Effector memory CD4-positive, alpha-beta T cell (primary cell): ENCODE data around the gene FOXO3.

ENCODE experiments used
- DNase-seq, 3 donors: peaks; one replicate each; pipeline ENCODE4 v3.0.0-alpha.2; 2020
- H3K27ac ChIP-seq: 2 replicates; pipeline ENCODE4 v1.7.0; 2013; ENCODE audit warnings: mild to moderate bottlenecking, low read length, moderate library complexity; ENCODE audit not compliant: insufficient read depth, poor library complexity, severe bottlenecking
- H3K27me3 ChIP-seq: replicated peaks from 2 replicates; pipeline ENCODE4 v1.7.0; 2013; ENCODE audit warnings: mild to moderate bottlenecking, low read length; ENCODE audit not compliant: insufficient read depth, control insufficient read depth, poor library complexity, severe bottlenecking
- H3K36me3 ChIP-seq: 2 replicates; pipeline ENCODE4 v1.7.0; 2013; ENCODE audit warnings: mild to moderate bottlenecking, low read length, moderate library complexity; ENCODE audit not compliant: control insufficient read depth, insufficient read depth
- H3K4me1 ChIP-seq: 2 replicates; pipeline ENCODE4 v1.7.0; 2013; ENCODE audit warnings: low read length, mild to moderate bottlenecking; ENCODE audit not compliant: control insufficient read depth, insufficient read depth, poor library complexity, severe bottlenecking
- H3K4me3 ChIP-seq: 2 replicates; pipeline ENCODE4 v1.7.0; 2013; ENCODE audit warnings: low read length, low read depth, mild to moderate bottlenecking; ENCODE audit not compliant: insufficient read depth, poor library complexity, severe bottlenecking
- H3K9me3 ChIP-seq: 2 replicates; pipeline ENCODE4 v1.7.0; 2013; ENCODE audit warnings: mild to moderate bottlenecking, low read length, moderate library complexity; ENCODE audit not compliant: control insufficient read depth

The FOXO3 gene

DNA sequence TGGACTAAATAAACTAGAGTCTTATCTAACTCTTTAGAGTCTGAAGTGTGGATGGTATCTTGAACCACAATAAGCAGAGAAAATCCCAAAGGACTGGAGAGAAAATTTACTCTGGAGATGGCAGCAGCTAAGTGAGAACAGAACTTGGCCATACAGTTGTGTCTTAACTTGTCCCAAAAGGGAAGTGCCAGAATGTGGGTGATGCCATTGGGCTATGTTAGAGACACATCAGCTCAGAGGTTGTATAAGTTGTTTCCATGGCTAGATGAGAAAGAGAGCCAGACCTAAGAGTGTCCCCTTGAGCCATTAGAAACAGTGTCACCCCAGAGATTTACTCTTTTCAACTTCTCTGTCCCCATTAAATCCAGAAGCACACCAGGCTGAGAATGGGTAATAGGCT, 36.2 kb downstream of the FOXO3 start:
- H3K9me3 ChIP-seq = no peaks in the 10 kb centered on the region
- no peaks in the 10 kb centered on the region for H3K27me3 ChIP-seq
- no peak overlapping the region for H3K4me3 ChIP-seq
- no peaks in the 10 kb centered on the region for H3K36me3 ChIP-seq
- peaks cover 8% of the 10 kb centered on the region for H3K4me1 ChIP-seq
- no peak for DNase-seq
- H3K27ac ChIP-seq = no peak overlapping the region

DNA sequence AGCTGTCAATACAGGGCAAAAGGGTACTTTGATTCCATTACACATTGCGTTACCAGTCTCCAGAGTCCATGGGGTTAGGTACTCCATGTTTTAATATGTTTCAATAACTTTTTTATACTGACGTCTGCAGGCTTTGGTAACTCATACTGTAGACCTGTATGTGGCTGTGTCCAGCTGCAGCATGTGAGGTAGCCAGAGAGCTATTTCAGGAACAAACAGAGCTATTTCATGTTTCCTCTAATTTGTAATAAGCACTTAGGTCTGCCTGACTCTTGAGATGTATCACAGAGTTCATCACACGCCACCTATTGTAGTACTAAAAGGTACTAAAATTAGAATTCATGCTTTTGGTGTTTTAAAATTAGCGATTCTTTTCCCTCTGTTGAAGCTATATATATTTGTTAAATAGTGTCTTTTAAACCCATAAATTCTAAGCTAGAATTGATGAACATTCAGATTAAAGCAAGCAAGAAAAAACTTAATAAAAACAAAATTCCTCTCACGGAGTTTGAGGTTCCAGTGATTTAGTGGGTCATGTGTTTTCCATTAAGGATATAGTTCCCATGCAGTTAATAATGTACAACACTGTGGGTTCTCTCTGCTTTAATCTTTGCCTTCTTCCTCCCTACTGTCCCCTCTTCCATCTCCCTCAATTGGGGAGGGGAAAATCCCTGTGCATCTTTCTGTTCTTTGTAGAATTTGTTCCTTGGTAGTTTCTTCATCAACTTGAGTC, 37.0 kb downstream of the FOXO3 start:
- no peak for DNase-seq
- Histone ChIP-seq H3K4me3 (no peak overlapping the region), H3K27ac (no peak overlapping the region), H3K4me1 (peaks cover 1% of the 10 kb centered on the region), H3K36me3 (no peaks in the 10 kb centered on the region), H3K9me3 (no peaks in the 10 kb centered on the region), H3K27me3 (no peaks in the 10 kb centered on the region)

DNA sequence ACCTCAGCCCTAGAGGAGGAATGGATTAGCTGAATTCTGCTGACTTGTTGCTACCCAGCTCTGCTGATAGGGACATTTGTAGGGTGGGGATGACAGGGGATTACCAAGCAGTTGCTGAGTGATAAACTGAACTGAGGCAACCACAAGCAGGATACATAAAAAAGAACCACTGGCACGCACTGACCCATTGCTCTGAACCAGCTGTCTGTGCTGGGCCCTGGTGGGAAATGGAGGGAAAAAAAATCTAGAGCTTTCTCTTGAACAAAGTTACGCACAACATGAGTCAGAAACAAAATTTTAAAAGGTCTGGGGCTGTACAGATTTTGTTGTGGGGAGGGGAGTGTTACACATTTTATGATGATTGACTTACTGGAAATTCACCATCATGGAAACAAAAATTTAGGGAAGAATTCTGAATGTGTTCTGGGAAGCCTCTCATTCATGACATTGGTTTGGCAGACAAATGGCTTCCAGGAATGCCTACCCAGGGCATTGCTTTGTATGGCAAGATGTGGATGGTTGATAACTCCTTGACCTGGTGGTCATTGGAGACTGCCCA, 37.7 kb downstream of the FOXO3 start:
- Histone ChIP-seq H3K36me3 (no peaks in the 10 kb centered on the region), H3K4me3 (no peak overlapping the region), H3K4me1 (no peaks in the 10 kb centered on the region), H3K27me3 (no peaks in the 10 kb centered on the region), H3K9me3 (no peaks in the 10 kb centered on the region), H3K27ac (no peak overlapping the region)
- no peak for DNase-seq

DNA sequence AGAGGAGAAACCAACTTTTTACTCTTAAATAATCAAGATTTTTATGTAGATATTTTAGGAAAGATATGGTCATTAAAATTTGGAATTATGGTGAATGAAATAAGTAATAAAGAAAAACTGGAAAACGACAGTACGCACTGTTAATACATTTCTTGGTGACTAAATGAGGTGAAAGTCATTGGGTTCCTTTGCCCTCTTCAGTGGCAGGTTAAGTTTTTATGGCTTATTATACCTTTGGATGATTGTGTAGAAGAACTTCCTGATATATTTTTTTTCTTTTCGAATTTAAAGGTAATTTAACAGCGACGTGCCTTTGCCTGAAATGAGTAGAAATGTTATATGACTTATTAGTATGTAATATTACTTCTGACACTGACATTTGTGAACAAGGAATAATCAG, 43.4 kb downstream of the FOXO3 start:
- Histone ChIP-seq H3K36me3 (no peaks in the 10 kb centered on the region), H3K27me3 (no peaks in the 10 kb centered on the region)
- no peak for DNase-seq

DNA sequence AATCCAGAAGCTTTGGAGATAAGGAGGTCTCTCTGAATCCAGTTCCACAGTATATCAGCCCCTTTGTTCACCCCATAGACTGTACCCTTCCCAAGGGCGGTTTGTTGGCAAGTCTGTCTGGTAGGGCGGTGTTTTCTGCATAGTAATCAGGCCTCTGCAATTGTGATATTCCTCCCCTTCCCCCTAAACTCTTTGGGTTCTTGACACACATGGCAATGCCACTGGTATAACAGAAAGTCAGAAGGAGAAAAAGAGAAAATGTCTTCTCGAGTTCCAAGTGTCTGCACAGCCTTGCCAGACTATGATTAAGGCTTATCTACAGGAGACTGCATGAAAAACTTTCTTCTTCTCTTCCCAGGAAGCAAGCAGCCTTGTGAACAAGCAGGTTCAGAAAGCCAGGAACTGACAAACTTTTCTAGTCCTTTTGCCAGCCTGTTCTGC, 45.6 kb downstream of the FOXO3 start:
- H3K4me1 ChIP-seq = no peaks in the 10 kb centered on the region
- H3K36me3 ChIP-seq = no peaks in the 10 kb centered on the region
- no peaks in the 10 kb centered on the region for H3K27me3 ChIP-seq
- no peak overlapping the region for H3K27ac ChIP-seq
- no peak for DNase-seq
- H3K4me3 ChIP-seq = no peak overlapping the region
- no peaks in the 10 kb centered on the region for H3K9me3 ChIP-seq

More for the DNA sequence above, 43.4 kb downstream of the FOXO3 start:
- H3K4me3 ChIP-seq = no peak overlapping the region
- H3K9me3 ChIP-seq = no peaks in the 10 kb centered on the region
- H3K27ac ChIP-seq = no peak overlapping the region
- no peaks in the 10 kb centered on the region for H3K4me1 ChIP-seq

DNA sequence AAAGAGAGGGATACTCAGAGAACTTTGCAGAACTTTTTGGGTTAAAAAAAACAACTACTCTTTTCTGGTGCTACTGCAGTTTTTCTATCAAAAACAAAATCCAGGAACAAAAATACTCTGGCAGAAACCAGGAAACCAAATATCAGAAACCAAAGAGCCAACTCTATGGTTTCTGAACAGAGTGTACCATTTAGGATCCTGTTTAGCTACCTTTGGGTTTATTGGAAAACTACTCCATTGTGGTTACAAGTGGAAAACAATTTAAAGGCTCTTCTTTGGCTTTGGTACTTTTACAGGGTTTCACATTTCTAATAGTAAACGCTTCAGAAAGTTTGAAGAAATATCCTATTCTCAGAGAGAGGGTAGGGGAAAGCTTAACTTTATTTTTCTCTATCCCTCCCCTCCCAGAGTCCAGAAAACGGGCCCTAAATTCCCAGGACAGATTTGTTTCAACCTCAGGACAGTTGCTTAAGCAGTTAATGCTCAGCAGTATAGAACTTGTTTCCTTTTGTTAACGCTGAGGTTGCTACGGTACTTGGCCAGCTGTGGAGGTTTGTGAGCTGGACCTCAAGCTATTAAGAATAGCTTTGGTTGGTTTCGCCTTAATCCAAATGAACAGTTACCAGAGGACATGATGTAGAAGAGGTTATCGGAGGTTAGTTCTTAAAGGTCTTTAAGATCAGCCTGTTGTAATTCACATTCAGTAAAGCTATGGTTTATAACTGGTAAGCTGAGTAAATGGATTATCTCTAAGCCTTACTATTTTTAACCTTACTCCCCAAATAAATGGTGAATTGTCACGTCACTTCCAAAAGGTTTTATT, 47.9 kb downstream of the FOXO3 start:
- Histone ChIP-seq H3K36me3 (no peaks in the 10 kb centered on the region), H3K4me1 (no peaks in the 10 kb centered on the region), H3K27me3 (no peaks in the 10 kb centered on the region), H3K27ac (no peak overlapping the region), H3K9me3 (no peaks in the 10 kb centered on the region), H3K4me3 (no peak overlapping the region)
- no peak for DNase-seq

DNA sequence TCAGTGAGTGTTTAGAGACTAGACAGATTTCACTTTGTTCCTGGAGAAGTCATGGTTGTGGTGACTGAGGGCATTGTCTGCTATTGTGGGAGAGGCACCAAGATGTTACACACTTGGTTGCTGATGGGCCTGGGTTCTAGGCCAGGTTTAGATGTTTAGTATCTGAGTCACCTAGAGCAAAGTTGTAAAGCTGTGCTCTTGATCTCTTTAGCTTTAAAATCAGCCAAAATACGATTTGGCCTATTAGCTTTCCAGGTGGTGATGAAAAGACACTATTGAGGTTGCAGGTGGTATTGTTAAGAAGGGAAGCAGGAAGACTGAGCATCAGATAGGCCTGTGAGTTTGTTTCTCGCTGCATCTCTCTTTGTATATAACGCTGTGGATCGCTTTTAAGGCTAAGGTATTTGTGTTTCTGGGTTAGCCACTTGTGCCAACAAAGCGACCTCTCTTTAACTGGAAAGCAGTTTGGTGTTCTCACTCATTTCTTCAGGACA, 48.6 kb downstream of the FOXO3 start:
- H3K4me1 ChIP-seq = no peaks in the 10 kb centered on the region
- no peak for DNase-seq
- no peaks in the 10 kb centered on the region for H3K36me3 ChIP-seq
- no peak overlapping the region for H3K27ac ChIP-seq
- H3K27me3 ChIP-seq = no peaks in the 10 kb centered on the region
- H3K9me3 ChIP-seq = no peaks in the 10 kb centered on the region
- H3K4me3 ChIP-seq = no peak overlapping the region

DNA sequence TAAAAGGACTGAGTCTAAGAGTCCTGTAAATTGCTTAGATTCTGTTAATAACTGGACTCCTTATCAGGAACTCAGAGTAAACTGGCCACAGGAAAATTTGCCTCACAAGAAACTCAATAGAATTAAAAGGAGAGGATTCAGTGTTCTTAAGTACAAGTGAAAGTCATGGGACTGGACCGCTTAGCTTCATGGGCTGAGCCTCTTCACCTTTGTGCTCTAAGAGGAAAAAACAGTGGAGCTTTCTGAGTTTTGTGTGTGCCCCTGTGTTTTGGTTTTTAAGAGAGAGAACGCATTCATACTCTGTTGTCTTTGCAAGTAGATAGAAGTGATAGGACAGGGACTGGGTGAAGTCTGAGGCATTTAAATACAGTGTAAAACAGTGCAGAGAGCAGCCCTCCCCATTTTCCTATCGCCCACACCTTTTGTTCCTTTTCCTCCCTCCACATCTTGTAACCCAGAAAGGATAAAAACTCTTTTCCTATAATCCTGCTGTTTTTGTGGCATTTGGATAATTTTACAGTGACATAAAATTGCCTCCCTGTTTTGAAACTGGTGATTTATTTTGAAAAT, 49.6 kb downstream of the FOXO3 start:
- no peaks in the 10 kb centered on the region for H3K9me3 ChIP-seq
- no peaks in the 10 kb centered on the region for H3K4me1 ChIP-seq
- H3K4me3 ChIP-seq = no peak overlapping the region
- H3K27me3 ChIP-seq = no peaks in the 10 kb centered on the region
- no peak overlapping the region for H3K27ac ChIP-seq
- no peaks in the 10 kb centered on the region for H3K36me3 ChIP-seq
- no peak for DNase-seq

DNA sequence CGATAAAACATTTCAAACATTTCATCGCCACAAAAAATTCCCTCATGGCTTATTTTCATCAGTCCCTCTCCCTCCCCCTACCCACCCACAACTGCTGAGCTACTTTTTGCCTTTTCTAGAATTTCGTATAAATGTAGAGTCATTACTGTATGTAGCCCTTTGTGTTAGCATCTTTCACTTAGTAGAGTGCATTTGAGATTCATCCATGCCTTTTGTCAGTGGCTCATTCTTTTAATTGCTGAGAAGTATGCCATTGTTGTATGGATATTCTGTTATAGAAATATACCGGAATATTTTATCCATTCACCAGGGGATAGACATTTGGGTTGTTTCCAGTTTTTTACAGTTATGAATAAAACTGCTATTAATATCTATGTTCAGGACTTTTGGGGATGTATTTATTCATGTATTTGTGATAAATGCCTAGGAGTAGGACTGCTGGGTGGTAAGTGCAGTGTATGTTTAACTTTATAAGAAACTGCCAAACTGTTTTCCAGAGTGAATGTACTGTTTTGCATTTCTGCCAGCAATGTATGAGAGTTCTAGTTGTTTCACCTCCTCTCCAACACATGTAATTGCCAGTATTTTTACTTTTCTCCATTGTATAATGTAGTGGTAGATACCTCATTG, 50.4 kb downstream of the FOXO3 start:
- H3K4me1 ChIP-seq = no peaks in the 10 kb centered on the region
- no peak for DNase-seq
- no peaks in the 10 kb centered on the region for H3K36me3 ChIP-seq
- no peak overlapping the region for H3K4me3 ChIP-seq
- H3K9me3 ChIP-seq = no peaks in the 10 kb centered on the region
- no peak overlapping the region for H3K27ac ChIP-seq
- no peaks in the 10 kb centered on the region for H3K27me3 ChIP-seq
